Suppressor macrophage treated with lipopolysaccharide for 1 hour (primary cell): ENCODE measurements around the gene SFTPB.
A peak's percentile ranks its signal among the peaks of the same experiment; 100 is the strongest.

ENCODE experiments used
- DNase-seq, 3 donors: peaks; one replicate each; pipeline ENCODE4 v3.0.0-alpha.2; 2020 to 2022

Gene SFTPB

GRCh38 chr2:85702172-85702571 lies 34.2 kb upstream of the SFTPB start:
- peak in 2 of 3 donors; percentile 63 to 75 for DNase-seq

- DNase-seq, result no peak
These were observed 31.3 kb upstream of the SFTPB start for GRCh38 chr2:85699325-85699724.

- DNase-seq, result peak in 1 of 3 donors; percentile 42
These were observed 30.9 kb upstream of the SFTPB start for GRCh38 chr2:85698880-85699254.

GRCh38 chr2:85698184-85698879 lies 30.3 kb upstream of the SFTPB start:
- no peak for DNase-seq

GRCh38 chr2:85697716-85698115 lies 29.7 kb upstream of the SFTPB start:
- DNase-seq, result no peak

GRCh38 chr2:85697096-85697495 lies 29.1 kb upstream of the SFTPB start:
- DNase-seq, result no peak

- DNase-seq, result no peak
These were observed 28.0 kb upstream of the SFTPB start for GRCh38 chr2:85695691-85696668.

GRCh38 chr2:85695121-85695520 lies 27.1 kb upstream of the SFTPB start:
- DNase-seq, result no peak

- DNase-seq, result no peak
These were observed 26.3 kb upstream of the SFTPB start, which contains the start of gene GNLY for GRCh38 chr2:85694052-85695025. Gene GNLY, plus strand, starts transcription at chr2:85694358. Its CDS starts 61 bp downstream, at chr2:85694419.

GRCh38 chr2:85692039-85692645 lies 24.1 kb upstream of the SFTPB start:
- DNase-seq, result no peak

- no peak for DNase-seq
These were observed 22.9 kb upstream of the SFTPB start for GRCh38 chr2:85690932-85691331.

- no peak for DNase-seq
These were observed 16.8 kb upstream of the SFTPB start for GRCh38 chr2:85684806-85685205.

- DNase-seq, result no peak
These were observed 16.4 kb upstream of the SFTPB start for GRCh38 chr2:85684380-85684779.

GRCh38 chr2:85682378-85682777 lies 14.4 kb upstream of the SFTPB start:
- DNase-seq, result no peak

- DNase-seq, result no peak
These were observed 13.8 kb upstream of the SFTPB start for GRCh38 chr2:85681776-85682175.

- DNase-seq, result no peak
These were observed 13.4 kb upstream of the SFTPB start for GRCh38 chr2:85681372-85681763.

GRCh38 chr2:85680707-85681371 lies 12.8 kb upstream of the SFTPB start:
- DNase-seq, result no peak

- DNase-seq, result peak; percentile 56 to 75 (median 74)
These were observed 11.0 kb upstream of the SFTPB start for GRCh38 chr2:85678794-85679672.

- no peak for DNase-seq
These were observed 10.4 kb upstream of the SFTPB start for GRCh38 chr2:85678377-85678776.

GRCh38 chr2:85675866-85676548 lies 8.0 kb upstream of the SFTPB start:
- DNase-seq, result no peak
